Measurements from ENCODE around the gene YOD1. TPM values are rescaled to one million over a fixed set of nuclear protein-coding genes. Genes with fewer than 3 reads are reported as not detected.

Gene YOD1
- total and polyA plus RNA-seq, 2 of the 13 experiments (the other 11 are each of a cell fraction or from before 2014, with no cell fraction given): 3.4 to 9.1 TPM

DNA sequence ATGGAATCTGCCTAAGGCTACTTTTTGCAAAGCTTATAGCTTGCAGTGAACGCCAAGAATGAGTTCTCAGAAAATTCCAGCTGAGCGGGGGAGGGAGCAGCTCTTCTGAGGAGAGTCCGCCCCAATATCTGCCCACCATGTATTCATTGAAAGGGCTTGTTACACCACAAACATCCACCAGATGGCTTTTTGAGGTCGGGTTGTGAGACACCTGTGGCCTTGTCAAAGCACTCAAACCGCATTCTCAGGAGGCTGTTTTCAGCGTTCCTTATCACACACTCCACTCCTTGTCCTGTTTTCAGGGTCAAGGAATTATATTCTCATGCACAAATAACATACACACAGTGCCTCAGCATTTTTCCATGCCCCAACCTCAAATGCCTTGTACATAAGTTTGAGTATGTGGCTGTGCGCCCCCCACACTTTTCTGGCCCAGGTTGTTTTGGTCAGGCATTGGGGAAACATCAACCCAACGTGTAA, 33.7 kb upstream of the YOD1 start (continued):
- TF ChIP-seq, protein P1, sequence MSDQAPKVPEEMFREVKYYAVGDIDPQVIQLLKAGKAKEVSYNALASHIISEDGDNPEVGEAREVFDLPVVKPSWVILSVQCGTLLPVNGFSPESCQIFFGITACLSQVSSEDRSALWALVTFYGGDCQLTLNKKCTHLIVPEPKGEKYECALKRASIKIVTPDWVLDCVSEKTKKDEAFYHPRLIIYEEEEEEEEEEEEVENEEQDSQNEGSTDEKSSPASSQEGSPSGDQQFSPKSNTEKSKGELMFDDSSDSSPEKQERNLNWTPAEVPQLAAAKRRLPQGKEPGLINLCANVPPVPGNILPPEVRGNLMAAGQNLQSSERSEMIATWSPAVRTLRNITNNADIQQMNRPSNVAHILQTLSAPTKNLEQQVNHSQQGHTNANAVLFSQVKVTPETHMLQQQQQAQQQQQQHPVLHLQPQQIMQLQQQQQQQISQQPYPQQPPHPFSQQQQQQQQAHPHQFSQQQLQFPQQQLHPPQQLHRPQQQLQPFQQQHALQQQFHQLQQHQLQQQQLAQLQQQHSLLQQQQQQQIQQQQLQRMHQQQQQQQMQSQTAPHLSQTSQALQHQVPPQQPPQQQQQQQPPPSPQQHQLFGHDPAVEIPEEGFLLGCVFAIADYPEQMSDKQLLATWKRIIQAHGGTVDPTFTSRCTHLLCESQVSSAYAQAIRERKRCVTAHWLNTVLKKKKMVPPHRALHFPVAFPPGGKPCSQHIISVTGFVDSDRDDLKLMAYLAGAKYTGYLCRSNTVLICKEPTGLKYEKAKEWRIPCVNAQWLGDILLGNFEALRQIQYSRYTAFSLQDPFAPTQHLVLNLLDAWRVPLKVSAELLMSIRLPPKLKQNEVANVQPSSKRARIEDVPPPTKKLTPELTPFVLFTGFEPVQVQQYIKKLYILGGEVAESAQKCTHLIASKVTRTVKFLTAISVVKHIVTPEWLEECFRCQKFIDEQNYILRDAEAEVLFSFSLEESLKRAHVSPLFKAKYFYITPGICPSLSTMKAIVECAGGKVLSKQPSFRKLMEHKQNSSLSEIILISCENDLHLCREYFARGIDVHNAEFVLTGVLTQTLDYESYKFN (CRISPR knock-in tag; conservative IDR thresholded peaks at IDR 0.05): no peak
- peak; percentile 54 for TF ChIP-seq GATAD2A (CRISPR knock-in tag; IDR thresholded peaks at IDR 0.05)
- TF ChIP-seq, protein P2, sequence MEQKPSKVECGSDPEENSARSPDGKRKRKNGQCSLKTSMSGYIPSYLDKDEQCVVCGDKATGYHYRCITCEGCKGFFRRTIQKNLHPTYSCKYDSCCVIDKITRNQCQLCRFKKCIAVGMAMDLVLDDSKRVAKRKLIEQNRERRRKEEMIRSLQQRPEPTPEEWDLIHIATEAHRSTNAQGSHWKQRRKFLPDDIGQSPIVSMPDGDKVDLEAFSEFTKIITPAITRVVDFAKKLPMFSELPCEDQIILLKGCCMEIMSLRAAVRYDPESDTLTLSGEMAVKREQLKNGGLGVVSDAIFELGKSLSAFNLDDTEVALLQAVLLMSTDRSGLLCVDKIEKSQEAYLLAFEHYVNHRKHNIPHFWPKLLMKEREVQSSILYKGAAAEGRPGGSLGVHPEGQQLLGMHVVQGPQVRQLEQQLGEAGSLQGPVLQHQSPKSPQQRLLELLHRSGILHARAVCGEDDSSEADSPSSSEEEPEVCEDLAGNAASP (CRISPR knock-in tag; IDR thresholded peaks at IDR 0.05; ENCODE audit: borderline replicate concordance): 0 out of 2 replicates have a peak, but pooled peaks have one; percentile 33
- TF ChIP-seq REPIN1 (CRISPR knock-in tag; IDR thresholded peaks at IDR 0.05; ENCODE audit: borderline replicate concordance, low read depth): 0 out of 2 replicates have a peak, but pooled peaks have one; percentile 32
- TF ChIP-seq ERF (CRISPR knock-in tag; IDR thresholded peaks at IDR 0.05): 0 out of 2 replicates have a peak, but pooled peaks have one; percentile 46
- 0 out of 2 replicates have a peak, but pooled peaks have one; percentile 26 for TF ChIP-seq ZNF644 (CRISPR knock-in tag; IDR thresholded peaks at IDR 0.05; ENCODE audit: low read depth)
- TF ChIP-seq TEAD3 (CRISPR knock-in tag; optimal IDR thresholded peaks at IDR 0.05; ENCODE audit: borderline replicate concordance): peak; percentile 13
- peak; percentile 93 for TF ChIP-seq SMC3 (IDR thresholded peaks at IDR 0.05; ENCODE audit: low read length)
- peak; percentile 56; the same call in 1 of the 2 replicates for TF ChIP-seq ZFX (CRISPR knock-in tag; IDR thresholded peaks at IDR 0.05; ENCODE audit: low read depth)
- peak; percentile 83 for TF ChIP-seq STAG1 (CRISPR knock-in tag; IDR thresholded peaks at IDR 0.05)
- TF ChIP-seq IRF2 (CRISPR knock-in tag; IDR thresholded peaks at IDR 0.05): peak; percentile 21; the same call in 1 of the 2 replicates
- peak; percentile 15; the same call in 1 of the 2 replicates for TF ChIP-seq NR2C2 (CRISPR knock-in tag; IDR thresholded peaks at IDR 0.05; ENCODE audit: borderline replicate concordance)
- TF ChIP-seq, protein P3, sequence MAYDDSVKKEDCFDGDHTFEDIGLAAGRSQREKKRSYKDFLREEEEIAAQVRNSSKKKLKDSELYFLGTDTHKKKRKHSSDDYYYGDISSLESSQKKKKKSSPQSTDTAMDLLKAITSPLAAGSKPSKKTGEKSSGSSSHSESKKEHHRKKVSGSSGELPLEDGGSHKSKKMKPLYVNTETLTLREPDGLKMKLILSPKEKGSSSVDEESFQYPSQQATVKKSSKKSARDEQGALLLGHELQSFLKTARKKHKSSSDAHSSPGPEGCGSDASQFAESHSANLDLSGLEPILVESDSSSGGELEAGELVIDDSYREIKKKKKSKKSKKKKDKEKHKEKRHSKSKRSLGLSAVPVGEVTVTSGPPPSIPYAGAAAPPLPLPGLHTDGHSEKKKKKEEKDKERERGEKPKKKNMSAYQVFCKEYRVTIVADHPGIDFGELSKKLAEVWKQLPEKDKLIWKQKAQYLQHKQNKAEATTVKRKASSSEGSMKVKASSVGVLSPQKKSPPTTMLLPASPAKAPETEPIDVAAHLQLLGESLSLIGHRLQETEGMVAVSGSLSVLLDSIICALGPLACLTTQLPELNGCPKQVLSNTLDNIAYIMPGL (CRISPR knock-in tag; IDR thresholded peaks at IDR 0.05; ENCODE audit: borderline replicate concordance in 1 of 2, low read depth in 1 of 2): 0 out of 4 replicates have a peak, but pooled peaks of 1 of the 2 experiments have one; percentile 64
- TF ChIP-seq HDAC2 (CRISPR knock-in tag; IDR thresholded peaks at IDR 0.05): peak; percentile 30; the same call in 1 of the 2 replicates
- 0 out of 2 replicates have a peak, but pooled peaks have one; percentile 14 for TF ChIP-seq TARDBP (CRISPR knock-in tag; IDR thresholded peaks at IDR 0.05)
- TF ChIP-seq FOXA1 (IDR thresholded peaks at IDR 0.05): no peak
- TF ChIP-seq FOXA1 (CRISPR knock-in tag; IDR thresholded peaks at IDR 0.05): peak; percentile 60; the same call in 1 of the 2 replicates
- TF ChIP-seq, protein P4, sequence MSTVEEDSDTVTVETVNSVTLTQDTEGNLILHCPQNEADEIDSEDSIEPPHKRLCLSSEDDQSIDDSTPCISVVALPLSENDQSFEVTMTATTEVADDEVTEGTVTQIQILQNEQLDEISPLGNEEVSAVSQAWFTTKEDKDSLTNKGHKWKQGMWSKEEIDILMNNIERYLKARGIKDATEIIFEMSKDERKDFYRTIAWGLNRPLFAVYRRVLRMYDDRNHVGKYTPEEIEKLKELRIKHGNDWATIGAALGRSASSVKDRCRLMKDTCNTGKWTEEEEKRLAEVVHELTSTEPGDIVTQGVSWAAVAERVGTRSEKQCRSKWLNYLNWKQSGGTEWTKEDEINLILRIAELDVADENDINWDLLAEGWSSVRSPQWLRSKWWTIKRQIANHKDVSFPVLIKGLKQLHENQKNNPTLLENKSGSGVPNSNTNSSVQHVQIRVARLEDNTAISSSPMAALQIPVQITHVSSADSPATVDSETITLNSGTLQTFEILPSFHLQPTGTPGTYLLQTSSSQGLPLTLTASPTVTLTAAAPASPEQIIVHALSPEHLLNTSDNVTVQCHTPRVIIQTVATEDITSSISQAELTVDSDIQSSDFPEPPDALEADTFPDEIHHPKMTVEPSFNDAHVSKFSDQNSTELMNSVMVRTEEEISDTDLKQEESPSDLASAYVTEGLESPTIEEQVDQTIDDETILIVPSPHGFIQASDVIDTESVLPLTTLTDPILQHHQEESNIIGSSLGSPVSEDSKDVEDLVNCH (CRISPR knock-in tag; IDR thresholded peaks at IDR 0.05): no peak
- no peak for TF ChIP-seq TMF1 (CRISPR knock-in tag; IDR thresholded peaks at IDR 0.05; ENCODE audit: low read depth)
- TF ChIP-seq SMYD3 (CRISPR knock-in tag; IDR thresholded peaks at IDR 0.05): no peak
